ENCODE results near the gene TCEA3. TPM values are rescaled to one million over a fixed set of nuclear protein-coding genes. Genes with fewer than 3 reads are reported as not detected.

Gene TCEA3
- total RNA-seq, 2 donors from 2014 or later, result 20.4 to 23.0 TPM

- DNase-seq (ENCODE audit: low spot score), result no peak
- intact Hi-C loops (cut with DNase I), result no loop called here
These were observed 70.3 kb downstream of the TCEA3 start for GRCh38 chr1:23354245-23354644.

DNA sequence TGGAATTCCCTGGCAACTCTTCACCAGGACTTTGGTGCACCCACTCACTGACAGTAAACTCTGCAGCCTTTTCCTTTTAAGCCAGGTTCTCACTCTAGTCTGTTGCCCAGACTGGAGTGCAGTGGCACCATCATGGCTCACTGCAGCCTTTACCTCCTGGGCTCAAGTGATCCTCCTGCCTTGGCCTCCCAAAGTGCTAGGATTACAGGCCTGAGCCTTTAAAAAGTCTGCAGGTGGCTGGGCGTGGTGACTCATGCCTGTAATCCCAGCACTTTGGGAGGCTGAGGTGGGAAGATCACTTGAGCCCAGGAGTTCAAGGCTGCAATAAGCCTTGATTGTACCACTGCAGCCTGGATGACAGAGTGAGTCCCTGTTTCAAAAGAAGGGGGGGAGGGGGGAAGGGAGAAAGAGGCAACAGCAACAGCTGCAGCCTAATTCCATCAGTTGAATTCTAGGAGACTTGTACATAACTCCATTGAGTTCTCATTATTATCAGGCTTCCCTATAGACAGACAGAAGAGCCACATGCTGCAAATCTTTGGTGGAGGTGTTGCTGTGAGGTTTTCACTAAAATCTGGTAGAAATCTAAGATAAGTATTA lies 72.4 kb downstream of the TCEA3 start:
- no peak for DNase-seq (ENCODE audit: low spot score)
- intact Hi-C loops (cut with DNase I), result no loop called here

DNA sequence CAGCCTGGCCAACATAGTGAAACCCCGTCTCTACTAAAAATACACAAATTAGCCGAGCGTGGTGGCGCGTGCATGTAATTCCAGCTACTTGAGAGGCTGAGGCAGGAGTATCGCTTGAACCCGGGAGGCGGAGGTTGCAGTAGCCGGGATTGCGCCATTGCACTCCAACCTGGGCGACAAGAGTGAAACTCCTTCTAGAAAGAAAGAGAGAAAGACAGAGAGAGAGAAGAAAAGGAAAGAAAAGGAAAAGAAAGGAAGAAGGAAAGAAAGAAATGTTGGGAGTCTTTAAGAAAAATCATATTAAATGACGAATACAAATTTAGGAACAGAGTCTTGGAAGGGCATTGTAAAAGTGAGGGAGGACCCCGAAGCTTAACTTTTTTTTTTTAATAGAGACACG lies 78.6 kb downstream of the TCEA3 start:
- no peak for DNase-seq (ENCODE audit: low spot score)
- intact Hi-C loops (cut with DNase I), result loop anchor here in 1 of 2 donors (10.0 kb wide), 1 partner anchor 59 kb away; no protein-coding TSS in a partner anchor

DNA sequence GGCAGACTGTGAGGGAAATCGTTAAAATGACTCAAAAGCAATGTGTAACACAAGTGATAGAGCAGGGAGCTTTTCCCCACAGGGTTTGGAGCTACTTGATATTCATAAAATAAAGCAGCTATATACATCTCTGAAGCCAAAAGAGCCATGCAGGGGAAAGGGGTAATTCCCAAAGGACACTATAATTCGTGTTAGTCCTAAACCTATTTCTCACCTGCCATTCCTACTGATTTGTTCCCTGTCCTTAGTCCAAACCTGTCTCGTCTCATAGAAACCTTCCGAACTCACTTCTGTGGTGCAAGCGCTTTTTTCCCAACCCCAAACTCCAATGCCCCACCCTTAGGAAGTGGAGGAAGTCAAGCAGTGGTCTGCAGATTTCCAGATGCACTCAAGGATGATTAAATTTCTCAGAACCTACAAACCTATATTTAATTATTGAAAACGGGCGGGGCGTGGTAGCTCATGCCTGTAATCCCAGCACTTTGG lies 79.5 kb downstream of the TCEA3 start:
- DNase-seq (ENCODE audit: low spot score), result no peak
- intact Hi-C loops (cut with DNase I), result loop anchor here in 1 of 2 donors (10.0 kb wide), 1 partner anchor 60 kb away; no protein-coding TSS in a partner anchor

GRCh38 chr1:23344111-23344986 lies 80.2 kb downstream of the TCEA3 start, which contains the start of gene HNRNPR:
Gene HNRNPR, minus strand, starts transcription at chr1:23344284. Its CDS starts 3,276 bp downstream, at chr1:23341008.
- intact Hi-C loops (cut with DNase I), result loop anchor here in 1 of 2 donors (10.0 kb wide), 1 partner anchor 60 kb away; no protein-coding TSS in a partner anchor

DNA sequence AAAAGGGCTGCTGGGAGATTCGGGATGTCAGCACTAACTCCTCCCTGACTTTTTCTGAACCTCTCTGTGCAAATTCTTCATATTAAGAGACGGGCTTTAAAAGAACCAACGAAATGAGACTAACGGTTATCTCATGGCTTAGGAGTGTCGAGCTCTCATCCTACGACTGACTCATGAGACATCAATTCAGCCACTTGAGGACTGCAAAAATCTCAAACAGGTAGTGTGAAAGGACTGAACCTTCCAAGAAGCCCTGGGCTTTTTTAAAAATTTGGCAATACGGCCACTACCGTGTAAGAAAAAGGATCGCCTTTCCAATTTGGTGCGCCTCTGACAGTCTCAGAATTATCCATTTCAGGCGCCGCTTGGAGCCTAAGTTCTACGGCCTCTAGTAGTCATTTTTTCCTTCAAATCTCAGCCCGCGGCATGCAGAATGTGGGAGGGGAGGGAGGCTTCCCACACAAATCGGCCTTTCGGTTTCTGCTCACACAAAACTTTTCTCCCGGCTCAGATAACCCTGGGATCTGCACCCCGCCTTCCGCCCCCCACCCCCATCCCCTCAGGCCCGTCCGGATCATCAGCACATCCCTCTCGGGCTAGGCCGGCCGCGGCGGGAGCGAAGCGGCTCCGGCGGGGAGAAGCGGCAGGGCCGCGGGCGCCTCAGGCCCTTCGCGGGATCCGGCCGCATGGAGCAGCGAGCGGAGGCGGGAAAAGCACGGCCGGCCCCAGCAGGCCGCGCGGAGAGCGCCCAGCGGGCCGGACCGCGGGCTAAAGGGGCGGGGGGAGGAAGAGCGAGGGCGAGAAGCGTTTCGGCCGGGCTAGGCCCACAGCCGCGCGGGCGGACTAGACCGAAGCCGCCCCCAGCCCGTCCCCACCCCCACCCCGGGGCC lies 81.1 kb downstream of the TCEA3 start:
- intact Hi-C loops (cut with DNase I), result loop anchor here in 1 of 2 donors (10.0 kb wide), 1 partner anchor 61 kb away; no protein-coding TSS in a partner anchor
- no peak for DNase-seq (ENCODE audit: low spot score)

More at GRCh38 chr1:23344111-23344986, 80.2 kb downstream of the TCEA3 start, which contains the start of gene HNRNPR:
- peak; percentile 100 for DNase-seq (ENCODE audit: low spot score)

GRCh38 chr1:23341931-23342692 lies 82.4 kb downstream of the TCEA3 start:
- no peak for DNase-seq (ENCODE audit: low spot score)
- intact Hi-C loops (cut with DNase I), result loop anchor here in 1 of 2 donors (10.0 kb wide), 1 partner anchor 63 kb away; no protein-coding TSS in a partner anchor

DNA sequence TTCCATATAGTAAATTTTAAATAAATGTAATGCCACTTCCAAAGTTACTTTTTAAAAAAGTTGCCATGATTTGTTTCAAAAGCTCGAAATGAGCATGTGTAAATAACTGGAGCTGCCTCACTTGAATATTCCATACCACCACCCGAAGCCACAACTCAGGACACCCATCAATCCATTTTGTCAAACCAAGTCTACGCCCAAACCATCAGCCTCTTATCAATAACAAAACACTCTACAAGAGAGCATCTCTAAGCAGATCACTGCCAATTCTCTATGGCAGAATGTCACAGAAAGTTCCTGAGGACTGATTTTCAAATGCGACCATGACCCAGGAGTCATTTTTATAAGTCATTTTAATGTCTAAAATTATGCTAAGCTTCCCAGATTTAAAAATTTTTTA lies 84.9 kb downstream of the TCEA3 start:
- intact Hi-C loops (cut with DNase I), result loop anchor here in 1 of 2 donors (10.0 kb wide), 1 partner anchor 65 kb away; no protein-coding TSS in a partner anchor
- DNase-seq (ENCODE audit: low spot score), result no peak

GRCh38 chr1:23337869-23338268 lies 86.7 kb downstream of the TCEA3 start:
- intact Hi-C loops (cut with DNase I), result no loop called here
- DNase-seq (ENCODE audit: low spot score), result no peak

DNA sequence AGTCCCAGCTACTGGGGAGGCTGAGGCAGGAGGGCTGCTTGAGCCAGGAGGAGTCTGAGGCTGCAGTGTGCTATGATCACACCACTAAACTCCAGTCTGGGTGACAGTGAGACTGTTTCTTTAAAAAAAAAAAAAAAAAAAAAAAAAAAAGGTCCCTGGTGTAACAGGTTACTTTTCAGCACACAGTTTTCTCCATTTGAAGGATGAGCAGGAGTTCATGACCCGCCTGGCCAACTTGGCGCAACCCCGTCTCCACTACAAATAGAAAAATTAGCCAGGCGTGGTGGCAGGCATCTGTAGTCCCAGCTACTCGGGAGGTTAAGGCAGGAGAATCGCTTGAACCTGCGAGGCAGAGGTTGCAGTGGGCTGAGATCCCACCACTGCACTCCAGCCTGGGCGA lies 92.8 kb downstream of the TCEA3 start:
- no peak for DNase-seq (ENCODE audit: low spot score)
- intact Hi-C loops (cut with DNase I), result no loop called here

Other genes starting within 250 kb of the TCEA3 start
- not detected for gene HTR1D, start 207.2 kb downstream of the TCEA3 start, total RNA-seq
- 100 to 1,000 TPM in 1 of 2 donors, 10 to 100 TPM in 1; 95.1 to 117 TPM for gene HNRNPR, start 80.5 kb downstream of the TCEA3 start, total RNA-seq
- 10 to 100 TPM; 13.1 to 18.4 TPM for gene ZNF436, start 54.9 kb downstream of the TCEA3 start, total RNA-seq
- 10 to 100 TPM; 37.8 to 51.4 TPM for gene ASAP3, start 59.4 kb upstream of the TCEA3 start, total RNA-seq
- gene E2F2, start 106.5 kb upstream of the TCEA3 start, total RNA-seq, result under 1 TPM; 0.24 to 0.46 TPM
- 100 to 1,000 TPM; 190 to 243 TPM for gene ID3, start 134.8 kb upstream of the TCEA3 start, total RNA-seq